ENCODE results near the gene SYNE2. TPM values are rescaled to one million over a fixed set of nuclear protein-coding genes. Genes with fewer than 3 reads are reported as not detected.

SYNE2 gene
- total RNA-seq, 4 donors from 2014 or later, result 212 to 378 (median 285) TPM

DNA sequence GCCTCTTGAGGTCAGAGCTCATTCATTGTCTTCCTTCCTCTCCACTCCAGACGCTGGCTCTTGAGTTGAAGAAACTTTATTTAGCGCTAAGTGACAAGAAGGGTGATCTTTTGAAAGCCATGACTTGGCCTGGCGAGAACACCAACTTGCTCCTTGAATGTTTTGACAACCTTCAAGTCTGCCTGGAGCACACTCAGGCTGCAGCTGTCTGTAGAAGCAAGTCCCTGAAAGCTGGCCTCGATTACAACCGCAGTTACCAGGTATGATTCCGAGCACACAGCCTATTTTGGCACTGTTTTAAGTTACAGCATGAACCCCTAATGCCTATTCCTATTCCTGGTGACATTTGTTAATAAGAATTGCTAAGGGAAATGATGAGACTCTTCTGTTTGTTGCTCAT is 273.7 kb downstream of the SYNE2 start:
- no peak for DNase-seq (ENCODE audit: low spot score in 2 of 2)
- WGBS, 2 donors, result 96 to 97% methylated on average over 6 of the region's 6 CpGs
- Histone ChIP-seq H3K4me1 (no peaks in the 10 kb centered on the region), H3K9me3 (no peaks in the 10 kb centered on the region), H3K27ac (no peak overlapping the region), H3K27me3 (no peaks in the 10 kb centered on the region), H3K4me3 (no peak overlapping the region), H3K36me3 (peaks cover 0 to 96% (median 19%) of the 10 kb centered on the region in 3 donors)
- TF ChIP-seq, protein P1, sequence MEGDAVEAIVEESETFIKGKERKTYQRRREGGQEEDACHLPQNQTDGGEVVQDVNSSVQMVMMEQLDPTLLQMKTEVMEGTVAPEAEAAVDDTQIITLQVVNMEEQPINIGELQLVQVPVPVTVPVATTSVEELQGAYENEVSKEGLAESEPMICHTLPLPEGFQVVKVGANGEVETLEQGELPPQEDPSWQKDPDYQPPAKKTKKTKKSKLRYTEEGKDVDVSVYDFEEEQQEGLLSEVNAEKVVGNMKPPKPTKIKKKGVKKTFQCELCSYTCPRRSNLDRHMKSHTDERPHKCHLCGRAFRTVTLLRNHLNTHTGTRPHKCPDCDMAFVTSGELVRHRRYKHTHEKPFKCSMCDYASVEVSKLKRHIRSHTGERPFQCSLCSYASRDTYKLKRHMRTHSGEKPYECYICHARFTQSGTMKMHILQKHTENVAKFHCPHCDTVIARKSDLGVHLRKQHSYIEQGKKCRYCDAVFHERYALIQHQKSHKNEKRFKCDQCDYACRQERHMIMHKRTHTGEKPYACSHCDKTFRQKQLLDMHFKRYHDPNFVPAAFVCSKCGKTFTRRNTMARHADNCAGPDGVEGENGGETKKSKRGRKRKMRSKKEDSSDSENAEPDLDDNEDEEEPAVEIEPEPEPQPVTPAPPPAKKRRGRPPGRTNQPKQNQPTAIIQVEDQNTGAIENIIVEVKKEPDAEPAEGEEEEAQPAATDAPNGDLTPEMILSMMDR (IDR thresholded peaks at IDR 0.05), result no peak
- TF ChIP-seq EP300 (IDR thresholded peaks at IDR 0.05), result no peak
- TF ChIP-seq POLR2A (IDR thresholded peaks at IDR 0.05), result no peak

DNA sequence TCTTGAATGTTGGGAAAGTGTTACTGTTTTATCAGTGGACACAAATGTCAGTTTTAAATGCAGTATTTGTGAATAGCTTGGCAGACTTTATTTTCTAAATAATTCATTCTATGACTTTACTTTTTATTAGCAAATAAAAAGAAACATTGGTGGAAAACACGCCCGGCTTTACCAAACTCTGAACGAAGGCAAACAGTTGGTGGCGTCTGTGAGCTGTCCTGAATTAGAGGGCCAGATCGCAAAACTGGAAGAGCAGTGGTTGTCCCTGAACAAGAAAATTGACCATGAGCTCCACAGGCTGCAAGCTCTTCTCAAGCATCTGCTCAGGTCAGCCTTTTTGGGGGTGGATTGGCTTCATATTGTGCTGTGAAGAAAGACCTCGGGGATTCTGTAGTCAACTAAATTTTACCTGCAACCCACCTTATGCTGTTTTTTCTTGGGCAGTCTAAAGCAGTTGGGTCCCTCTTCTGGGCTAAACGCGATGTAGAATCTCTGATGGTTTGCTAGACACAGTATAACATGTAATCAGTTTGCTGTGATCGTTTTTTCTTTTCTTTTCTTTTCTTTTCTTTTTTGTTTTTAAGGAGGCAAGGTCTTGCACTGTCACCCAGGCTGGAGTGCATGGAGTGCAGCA is 285.0 kb downstream of the SYNE2 start:
- no peaks in the 10 kb centered on the region for H3K9me3 ChIP-seq
- 76 to 83% methylated on average over 9 of the region's 9 CpGs for WGBS, 2 donors
- no peaks in the 10 kb centered on the region for H3K27me3 ChIP-seq
- peaks cover 0 to 87% (median 0%) of the 10 kb centered on the region in 3 donors for H3K36me3 ChIP-seq
- H3K4me1 ChIP-seq, result no peaks in the 10 kb centered on the region
- TF ChIP-seq POLR2A (IDR thresholded peaks at IDR 0.05) (no peak), EP300 (IDR thresholded peaks at IDR 0.05) (no peak)
- TF ChIP-seq, protein P1 (IDR thresholded peaks at IDR 0.05), result no peak
- H3K27ac ChIP-seq, result no peak overlapping the region
- H3K4me3 ChIP-seq, result no peak overlapping the region
- no peak for DNase-seq (ENCODE audit: low spot score in 2 of 2)

DNA sequence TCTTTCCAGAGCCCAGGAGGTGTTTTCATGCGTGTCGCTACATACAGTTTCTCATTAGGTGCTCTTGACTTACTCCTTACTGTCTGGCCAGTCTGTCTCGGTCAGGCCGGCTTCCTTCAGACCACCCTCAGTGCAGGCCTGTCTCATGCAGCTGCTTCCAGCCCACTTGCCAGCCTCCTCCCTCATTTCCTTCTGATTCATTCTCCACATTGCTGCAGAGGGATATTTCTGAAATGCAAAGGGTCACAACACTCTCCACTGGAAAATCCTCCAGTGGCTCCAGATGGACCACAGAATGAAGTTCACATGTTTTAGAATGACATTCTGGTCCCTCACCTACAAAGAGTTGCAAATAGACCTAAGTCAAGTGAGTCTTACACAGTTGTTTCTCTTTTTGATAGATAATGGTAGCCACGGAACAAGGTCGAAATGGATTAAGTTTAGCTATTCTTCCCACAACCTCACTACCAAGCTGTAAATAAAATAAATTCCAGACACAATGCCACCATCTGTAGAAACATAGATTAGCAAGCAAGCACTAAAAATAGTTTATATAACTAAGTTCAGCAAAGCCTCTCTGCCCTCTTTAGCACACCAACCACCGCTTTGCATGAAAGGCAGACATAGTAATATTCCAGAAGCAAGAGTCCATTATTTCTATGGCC is 294.5 kb downstream of the SYNE2 start:
- Histone ChIP-seq H3K36me3 (peaks cover 6 to 64% (median 10%) of the 10 kb centered on the region in 3 donors), H3K4me3 (no peak overlapping the region), H3K4me1 (no peaks in the 10 kb centered on the region), H3K27me3 (no peaks in the 10 kb centered on the region), H3K9me3 (no peaks in the 10 kb centered on the region), H3K27ac (no peak overlapping the region)
- TF ChIP-seq EP300 (IDR thresholded peaks at IDR 0.05) (no peak), POLR2A (IDR thresholded peaks at IDR 0.05) (no peak)
- TF ChIP-seq, protein P1 (IDR thresholded peaks at IDR 0.05), result no peak
- 61 to 68% methylated on average over 7 of the region's 7 CpGs for WGBS, 2 donors
- no peak for DNase-seq (ENCODE audit: low spot score in 2 of 2)

DNA sequence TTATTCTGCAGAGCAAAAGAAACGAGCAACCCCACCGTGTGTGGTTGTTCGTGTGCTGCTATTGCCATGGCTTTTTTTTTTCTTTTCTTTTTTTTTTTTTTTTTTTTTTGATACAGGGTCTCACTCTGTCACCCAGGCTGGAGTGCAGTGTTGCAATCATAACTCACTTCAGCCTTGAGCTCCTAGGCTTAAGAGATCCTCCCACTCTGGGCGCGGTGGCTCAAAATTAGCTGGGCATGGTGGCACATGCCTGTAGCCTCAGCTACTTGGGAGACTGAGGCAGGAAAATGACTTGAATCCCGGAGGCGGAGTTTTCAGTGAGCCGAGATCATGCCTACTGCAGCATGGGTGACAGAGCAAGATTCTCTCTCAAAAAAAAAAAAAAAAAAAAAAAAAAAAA is 297.1 kb downstream of the SYNE2 start:
- Histone ChIP-seq H3K36me3 (peaks cover 0 to 68% (median 14%) of the 10 kb centered on the region in 3 donors), H3K4me1 (no peaks in the 10 kb centered on the region), H3K27me3 (no peaks in the 10 kb centered on the region), H3K9me3 (no peaks in the 10 kb centered on the region), H3K4me3 (no peak overlapping the region), H3K27ac (no peak overlapping the region)
- TF ChIP-seq EP300 (IDR thresholded peaks at IDR 0.05) (no peak), POLR2A (IDR thresholded peaks at IDR 0.05) (no peak)
- TF ChIP-seq, protein P1 (IDR thresholded peaks at IDR 0.05), result no peak
- 90 to 93% methylated on average over 7 to 8 of the region's 8 CpGs for WGBS, 2 donors
- no peak for DNase-seq (ENCODE audit: low spot score in 2 of 2)

DNA sequence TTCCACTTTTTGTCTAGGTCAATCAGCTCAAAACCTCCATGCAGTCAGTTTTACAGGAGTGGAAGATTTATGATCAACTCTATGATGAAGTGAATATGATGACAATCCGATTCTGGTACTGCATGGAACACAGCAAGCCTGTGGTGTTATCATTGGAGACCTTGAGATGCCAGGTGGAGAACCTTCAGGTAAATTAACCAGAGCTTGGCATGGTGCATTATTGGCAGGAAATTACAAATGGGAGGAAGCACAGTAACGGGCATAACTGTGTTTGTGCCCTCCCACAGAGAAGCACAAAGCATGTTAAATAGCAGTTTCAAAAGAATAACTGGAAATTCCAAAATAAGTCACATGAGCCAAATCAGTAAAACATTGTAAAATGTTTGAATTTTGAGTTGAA is 305.8 kb downstream of the SYNE2 start:
- H3K4me3 ChIP-seq, result no peak overlapping the region
- no peak overlapping the region for H3K27ac ChIP-seq
- DNase-seq (ENCODE audit: low spot score in 2 of 2), result no peak
- H3K27me3 ChIP-seq, result no peaks in the 10 kb centered on the region
- H3K9me3 ChIP-seq, result no peaks in the 10 kb centered on the region
- 65 to 74% methylated on average over 2 of the region's 2 CpGs for WGBS, 2 donors
- peaks cover 0 to 66% (median 0%) of the 10 kb centered on the region in 3 donors for H3K36me3 ChIP-seq
- TF ChIP-seq POLR2A (IDR thresholded peaks at IDR 0.05) (no peak), EP300 (IDR thresholded peaks at IDR 0.05) (no peak)
- TF ChIP-seq, protein P1 (IDR thresholded peaks at IDR 0.05), result no peak
- H3K4me1 ChIP-seq, result no peaks in the 10 kb centered on the region
